NOMO-1 (cell line): ENCODE measurements around the gene MYO9A.
"Not testable (repeated sequence)": the region's sequence is repeated elsewhere in the genome, so short reads cannot be mapped to it uniquely, and the experiment has no call there.

Experiments used
- DNase-seq, 2 experiments: peaks; one replicate each; lab custom pipeline; 2025; ENCODE audit not compliant: unreplicated experiment in 2 of 2; lab: John Stamatoyannopoulos, UW

MYO9A gene

DNA sequence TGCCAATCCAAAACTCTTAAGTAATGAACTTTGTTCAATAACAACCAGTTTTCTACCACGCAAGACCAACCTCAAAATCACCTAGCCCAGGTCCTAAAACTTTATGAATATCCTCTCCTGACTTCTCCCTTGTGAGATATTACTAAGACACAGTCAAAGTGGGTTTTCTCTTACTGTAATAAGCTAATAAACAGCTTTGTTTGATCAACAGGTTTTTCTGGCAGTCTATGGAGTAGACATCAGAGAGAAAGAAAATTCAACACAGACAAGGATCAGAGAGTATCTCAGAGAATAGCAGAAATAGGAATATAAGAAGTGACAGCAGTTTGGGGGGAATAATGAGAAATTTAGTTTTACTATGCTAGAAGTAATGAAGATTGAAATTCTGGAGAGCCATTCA lies 228.0 kb downstream of the MYO9A start:
- no peak for DNase-seq

DNA sequence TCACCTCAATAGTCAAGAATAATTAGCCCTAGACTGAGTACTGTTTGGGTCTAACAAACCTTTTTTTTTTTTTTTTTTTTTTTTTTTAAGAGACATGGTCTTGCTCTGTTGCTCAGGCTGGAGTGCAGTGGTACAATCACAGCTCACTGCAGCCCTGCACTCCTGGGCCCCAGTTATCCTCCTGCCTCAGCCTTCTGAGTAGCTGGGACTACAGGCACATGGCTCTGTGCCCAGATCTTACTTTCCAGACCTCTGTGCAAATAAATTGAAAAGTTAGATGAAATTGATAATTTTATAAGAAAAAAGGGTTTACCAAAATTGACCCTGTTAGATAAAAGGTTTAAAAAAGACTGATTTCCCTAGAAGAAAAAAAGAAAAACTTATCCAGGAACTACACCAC lies 228.6 kb downstream of the MYO9A start:
- no peak for DNase-seq

DNA sequence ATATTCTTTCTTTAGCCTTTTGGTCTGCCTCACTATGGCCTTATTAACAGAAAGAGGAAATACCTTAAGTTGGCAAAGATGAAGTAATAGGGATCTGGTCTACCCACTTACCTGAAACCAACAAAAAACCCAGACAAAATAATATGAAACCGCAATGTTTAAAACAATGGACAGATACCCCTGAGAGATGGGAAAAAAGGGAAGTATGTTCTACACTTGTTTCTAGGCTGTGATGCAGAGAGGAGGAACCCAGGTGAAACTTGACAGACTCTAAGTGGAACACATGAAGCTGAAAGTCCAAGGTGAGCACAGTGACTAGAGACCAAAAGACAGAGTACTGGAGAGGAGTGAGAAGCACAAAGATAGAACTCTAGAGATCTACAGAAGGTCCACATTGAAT lies 229.2 kb downstream of the MYO9A start:
- no peak for DNase-seq

- no peak for DNase-seq
Measured at GRCh38 chr15:71885390-71885789, 232.6 kb downstream of the MYO9A start.

DNA sequence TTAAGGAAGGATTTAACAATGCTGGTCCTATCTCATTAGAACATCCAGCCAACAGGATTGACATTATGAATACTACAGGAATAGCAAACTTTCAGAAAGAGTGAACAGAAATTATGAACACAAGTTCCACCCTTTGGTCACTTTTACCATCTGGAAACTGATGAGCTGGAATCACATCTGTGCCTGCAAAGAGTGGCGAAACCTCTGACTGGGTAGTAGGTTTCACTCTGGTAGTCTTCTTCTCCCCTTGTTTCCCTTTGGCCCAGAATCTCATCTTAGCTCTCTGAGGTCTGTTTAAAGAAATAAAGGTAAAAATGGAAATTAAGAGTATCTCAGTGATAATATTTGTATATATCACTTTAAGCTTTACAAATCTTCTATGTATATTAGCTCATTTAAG lies 234.5 kb downstream of the MYO9A start:
- no peak for DNase-seq

GRCh38 chr15:71880276-71880675 lies 237.7 kb downstream of the MYO9A start:
- DNase-seq, result no peak

- DNase-seq, result no peak
Measured at GRCh38 chr15:71874245-71874644, 243.7 kb downstream of the MYO9A start.

DNA sequence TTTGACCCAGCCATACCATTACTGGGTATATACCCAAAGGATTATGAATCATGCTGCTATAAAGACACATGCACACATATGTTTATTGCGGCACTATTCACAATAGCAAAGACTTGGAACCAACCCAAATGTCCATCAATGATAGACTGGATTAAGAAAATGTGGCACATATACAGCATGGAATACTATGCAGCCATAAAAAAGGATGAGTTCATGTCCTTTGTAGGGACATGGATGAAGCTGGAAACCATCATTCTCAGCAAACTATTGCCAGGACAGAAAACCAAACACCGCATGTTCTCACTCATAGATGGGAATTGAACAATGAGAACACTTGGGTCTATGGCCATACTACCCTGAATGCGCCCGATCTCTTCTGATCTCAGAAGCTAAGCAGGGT lies 259.7 kb downstream of the MYO9A start:
- not testable (repeated sequence) for DNase-seq

DNA sequence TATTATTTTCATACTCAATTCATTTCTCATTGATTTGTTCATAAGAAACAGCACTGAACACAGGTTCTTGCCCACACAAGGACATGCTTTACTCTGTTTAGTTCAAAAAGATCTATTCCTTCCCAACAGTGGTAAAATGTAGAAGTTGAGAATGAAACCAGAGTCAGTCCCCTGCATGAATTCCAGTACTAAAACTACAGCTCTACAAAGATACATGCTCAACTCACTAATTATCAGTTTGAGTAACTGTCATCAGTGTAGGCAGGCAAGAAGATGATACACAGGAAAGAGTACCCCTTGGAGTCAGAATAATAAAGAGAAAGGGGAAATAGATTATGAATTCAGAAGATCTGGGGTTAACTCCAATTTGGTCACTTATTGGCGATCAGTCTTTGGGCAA lies 264.4 kb downstream of the MYO9A start:
- no peak for DNase-seq

DNA sequence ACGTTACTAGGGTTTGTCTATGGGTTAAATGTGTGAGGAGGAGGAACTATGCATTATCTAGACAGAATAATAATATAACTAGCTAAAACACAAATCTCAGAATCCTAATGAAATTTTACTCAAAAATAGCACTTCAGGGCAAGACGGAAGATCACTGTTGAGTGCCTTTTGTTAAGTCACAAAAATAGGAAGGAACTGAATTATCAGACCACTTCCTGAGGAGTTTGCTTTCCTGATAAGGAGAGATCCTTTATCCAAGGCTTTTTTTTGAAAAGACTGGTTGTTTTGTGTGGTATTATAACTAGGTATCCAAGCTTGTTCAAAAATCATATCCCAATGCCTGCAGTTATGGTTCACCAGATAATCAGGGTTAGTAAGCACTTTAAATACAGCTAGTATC lies 273.0 kb downstream of the MYO9A start:
- no peak for DNase-seq

DNA sequence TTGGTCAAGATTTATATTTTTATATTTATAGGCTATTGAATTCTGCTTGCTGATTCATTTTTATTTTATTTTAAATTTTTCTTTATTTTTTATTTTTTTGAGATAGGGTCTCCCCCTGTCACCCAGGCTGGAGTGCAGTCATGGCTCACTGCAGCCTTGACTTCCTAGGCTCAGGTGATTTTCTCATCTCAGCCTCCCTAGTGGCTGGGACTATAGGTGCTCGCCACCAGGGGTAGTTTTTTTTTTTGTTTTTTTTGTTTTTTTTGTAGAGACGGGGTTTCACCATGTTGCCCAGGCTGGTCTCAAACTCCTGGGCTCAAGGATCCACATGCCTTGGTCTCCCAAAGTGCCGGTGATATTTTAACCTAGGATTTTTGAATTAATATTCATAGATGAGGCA lies 276.4 kb downstream of the MYO9A start:
- DNase-seq, result no peak

GRCh38 chr15:71830981-71831380 lies 287.0 kb downstream of the MYO9A start:
- no peak for DNase-seq

- DNase-seq, result no peak
Measured at GRCh38 chr15:71826196-71826595, 291.8 kb downstream of the MYO9A start.

DNA sequence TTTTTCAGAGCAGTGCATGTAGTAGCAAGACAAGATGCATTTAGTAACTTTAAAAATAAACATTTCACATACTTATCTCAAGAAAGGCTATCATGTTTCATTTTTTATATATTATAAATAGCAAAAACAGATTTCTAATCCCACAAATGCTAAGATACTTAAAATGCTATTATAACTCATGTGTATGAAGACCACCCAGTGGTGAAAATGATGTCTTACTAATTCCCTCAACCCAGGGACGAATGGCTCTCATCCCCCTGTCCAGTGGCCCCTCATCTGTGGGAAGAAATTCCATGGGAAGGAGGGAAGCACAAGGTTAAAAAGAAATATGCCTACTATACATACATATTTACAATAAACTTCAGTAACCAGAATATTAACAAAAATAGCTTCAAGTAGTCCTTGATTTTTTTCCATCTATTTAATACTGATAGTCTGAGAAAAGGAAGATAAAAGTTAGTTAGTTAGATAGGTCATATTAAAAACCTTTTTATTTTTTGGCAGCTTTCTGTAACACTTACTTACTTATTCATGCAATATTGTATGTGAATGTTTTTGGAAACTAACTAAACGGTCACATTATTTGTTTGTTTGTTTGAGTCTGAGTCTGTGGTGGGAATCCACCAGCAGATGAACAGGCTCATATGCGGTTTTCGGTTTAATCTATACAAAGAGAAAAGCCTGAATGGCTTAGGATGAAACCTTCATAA lies 292.8 kb downstream of the MYO9A start:
- no peak for DNase-seq

- no peak for DNase-seq
Measured at GRCh38 chr15:71823801-71824200, 294.1 kb downstream of the MYO9A start.

DNA sequence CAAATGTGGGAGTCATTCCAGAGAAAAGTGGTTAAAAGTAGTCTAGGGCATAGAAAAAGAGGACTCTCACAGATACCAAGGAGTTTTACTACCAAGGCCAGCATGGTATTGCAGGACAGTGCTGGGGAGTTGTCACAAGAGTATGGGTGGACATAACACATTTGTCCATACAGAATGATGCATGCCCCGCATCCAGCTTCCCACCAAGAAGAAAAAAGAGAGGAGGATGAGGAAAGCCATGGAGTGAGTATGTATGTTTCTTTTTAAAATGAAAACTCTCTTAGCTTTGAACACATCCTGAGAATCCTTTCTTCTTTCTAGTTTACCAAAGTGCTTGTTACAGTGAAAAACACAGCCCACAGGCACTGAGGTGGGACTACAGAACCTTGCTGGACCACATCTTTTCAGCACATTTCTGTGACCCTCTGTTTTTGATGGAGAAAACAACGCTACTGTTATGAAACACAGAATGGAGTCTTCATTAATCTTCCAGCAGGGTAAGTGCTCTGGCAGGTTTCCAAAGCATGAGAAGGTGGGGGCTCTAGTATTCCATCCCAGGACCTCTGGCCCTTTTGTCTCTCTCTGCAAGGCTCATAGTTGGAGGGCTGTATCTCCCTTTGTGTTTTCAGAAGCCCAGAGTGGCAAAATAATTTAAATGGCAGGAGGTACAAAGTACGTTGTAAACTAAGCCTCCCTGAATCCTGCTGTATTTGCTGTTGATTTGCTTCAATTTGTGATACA lies 294.9 kb downstream of the MYO9A start:
- DNase-seq, result no peak

DNA sequence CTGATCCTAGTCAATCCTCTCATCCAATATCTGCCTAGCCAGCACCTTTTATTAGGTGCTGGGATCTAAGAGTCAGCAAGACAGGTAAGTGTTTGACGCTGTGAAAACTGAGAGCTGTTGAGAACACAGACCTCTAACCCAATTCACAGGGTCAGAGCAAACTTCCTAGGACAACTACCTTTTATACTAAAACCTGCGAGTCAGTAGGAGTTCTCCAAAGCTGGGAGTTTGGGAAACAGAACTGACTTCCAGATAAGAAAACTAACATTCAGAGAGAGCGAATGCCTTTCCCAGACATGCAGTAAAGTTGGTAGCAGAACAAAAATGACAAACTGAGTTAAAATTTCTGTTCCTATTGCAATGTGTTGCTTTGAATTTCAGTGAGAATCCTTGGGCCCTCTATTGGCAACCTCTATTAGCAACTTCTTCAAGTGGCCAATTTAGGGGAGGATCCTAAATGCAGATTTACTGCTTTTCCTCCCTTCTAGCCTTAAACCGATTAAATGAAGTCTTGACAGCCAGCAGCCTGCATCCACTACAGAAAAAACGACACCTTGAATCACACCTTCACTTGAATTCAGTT lies 296.3 kb downstream of the MYO9A start:
- no peak for DNase-seq

- no peak for DNase-seq
Measured at GRCh38 chr15:71820127-71820526, 297.8 kb downstream of the MYO9A start.

GRCh38 chr15:71817351-71817750 lies 300.6 kb downstream of the MYO9A start:
- DNase-seq, result no peak

DNA sequence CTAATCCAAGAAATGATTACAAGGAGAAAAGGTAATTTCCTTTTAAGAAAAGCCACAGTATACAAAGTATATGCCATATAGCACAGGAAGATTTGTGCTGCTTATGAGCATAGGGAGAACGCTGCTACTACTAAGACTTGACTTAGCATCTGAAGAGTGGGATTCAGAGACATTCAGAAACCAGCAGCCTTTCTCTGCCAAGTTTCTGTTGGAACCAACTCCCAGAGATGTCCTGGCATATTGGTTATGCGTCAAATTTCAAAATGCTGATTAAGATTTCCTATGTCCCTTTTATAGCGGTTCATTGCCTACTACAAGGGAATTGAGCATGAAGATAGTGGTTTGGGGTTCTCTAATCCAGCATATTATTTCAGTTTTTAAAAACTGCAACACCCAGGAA lies 302.6 kb downstream of the MYO9A start:
- DNase-seq, result no peak

- no peak for DNase-seq
Measured at GRCh38 chr15:71813723-71814470, 304.1 kb downstream of the MYO9A start.
